ENCODE results near the gene ADCY4.
"Not testable (repeated sequence)": the region's sequence is repeated elsewhere in the genome, so short reads cannot be mapped to it uniquely, and the experiment has no call there.

DNA sequence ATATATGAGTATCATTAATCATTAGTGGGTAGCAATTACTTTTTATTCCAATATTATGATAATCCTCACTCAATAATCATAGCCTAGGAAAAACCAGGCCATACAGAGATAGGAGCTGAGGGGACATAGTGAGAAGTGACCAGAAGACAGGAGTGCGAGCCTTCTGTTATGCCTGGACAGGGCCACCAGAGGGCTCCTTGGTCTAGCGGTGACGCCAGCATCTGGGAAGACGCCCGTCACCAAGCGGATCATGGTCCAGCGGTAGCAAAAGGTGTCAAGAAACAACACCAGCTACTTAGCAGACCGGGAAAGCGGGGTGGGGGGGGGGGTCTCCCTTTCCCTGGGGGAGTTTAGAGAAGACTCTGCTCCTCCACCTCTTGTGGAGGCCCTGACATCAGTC, 7.0 kb downstream of the ADCY4 start:
- TF ChIP-seq EP300 (IDR thresholded peaks at IDR 0.05): not testable (repeated sequence)
- TF ChIP-seq, protein P1, sequence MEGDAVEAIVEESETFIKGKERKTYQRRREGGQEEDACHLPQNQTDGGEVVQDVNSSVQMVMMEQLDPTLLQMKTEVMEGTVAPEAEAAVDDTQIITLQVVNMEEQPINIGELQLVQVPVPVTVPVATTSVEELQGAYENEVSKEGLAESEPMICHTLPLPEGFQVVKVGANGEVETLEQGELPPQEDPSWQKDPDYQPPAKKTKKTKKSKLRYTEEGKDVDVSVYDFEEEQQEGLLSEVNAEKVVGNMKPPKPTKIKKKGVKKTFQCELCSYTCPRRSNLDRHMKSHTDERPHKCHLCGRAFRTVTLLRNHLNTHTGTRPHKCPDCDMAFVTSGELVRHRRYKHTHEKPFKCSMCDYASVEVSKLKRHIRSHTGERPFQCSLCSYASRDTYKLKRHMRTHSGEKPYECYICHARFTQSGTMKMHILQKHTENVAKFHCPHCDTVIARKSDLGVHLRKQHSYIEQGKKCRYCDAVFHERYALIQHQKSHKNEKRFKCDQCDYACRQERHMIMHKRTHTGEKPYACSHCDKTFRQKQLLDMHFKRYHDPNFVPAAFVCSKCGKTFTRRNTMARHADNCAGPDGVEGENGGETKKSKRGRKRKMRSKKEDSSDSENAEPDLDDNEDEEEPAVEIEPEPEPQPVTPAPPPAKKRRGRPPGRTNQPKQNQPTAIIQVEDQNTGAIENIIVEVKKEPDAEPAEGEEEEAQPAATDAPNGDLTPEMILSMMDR (IDR thresholded peaks at IDR 0.05): peak in 2 of 3 donors; percentile 29 to 40

Measured in ovary (tissue), 3 donors.